ENCODE measurements around the gene ZNF362.

DNA sequence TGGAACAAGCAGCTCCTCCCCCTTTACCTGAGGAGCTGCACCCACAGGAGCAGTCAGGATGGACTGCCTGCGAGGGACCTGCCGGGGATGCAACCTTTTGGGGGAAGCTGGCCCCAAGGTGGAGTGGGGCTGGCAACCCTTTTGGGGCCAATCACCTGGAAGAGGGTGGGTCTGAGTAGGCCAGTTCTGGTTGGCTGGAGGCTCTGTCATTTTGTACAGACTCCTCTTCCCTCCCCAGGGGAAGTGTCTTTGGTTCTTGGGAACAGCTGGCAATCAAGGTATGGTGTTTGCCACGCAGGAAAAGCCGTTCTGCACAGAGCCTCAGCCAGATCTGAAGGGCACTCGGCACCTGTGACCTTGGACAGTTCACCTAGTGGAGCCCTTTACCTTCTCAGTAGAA, 64.9 kb downstream of the ZNF362 start:
- TF ChIP-seq, protein P1, sequence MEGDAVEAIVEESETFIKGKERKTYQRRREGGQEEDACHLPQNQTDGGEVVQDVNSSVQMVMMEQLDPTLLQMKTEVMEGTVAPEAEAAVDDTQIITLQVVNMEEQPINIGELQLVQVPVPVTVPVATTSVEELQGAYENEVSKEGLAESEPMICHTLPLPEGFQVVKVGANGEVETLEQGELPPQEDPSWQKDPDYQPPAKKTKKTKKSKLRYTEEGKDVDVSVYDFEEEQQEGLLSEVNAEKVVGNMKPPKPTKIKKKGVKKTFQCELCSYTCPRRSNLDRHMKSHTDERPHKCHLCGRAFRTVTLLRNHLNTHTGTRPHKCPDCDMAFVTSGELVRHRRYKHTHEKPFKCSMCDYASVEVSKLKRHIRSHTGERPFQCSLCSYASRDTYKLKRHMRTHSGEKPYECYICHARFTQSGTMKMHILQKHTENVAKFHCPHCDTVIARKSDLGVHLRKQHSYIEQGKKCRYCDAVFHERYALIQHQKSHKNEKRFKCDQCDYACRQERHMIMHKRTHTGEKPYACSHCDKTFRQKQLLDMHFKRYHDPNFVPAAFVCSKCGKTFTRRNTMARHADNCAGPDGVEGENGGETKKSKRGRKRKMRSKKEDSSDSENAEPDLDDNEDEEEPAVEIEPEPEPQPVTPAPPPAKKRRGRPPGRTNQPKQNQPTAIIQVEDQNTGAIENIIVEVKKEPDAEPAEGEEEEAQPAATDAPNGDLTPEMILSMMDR (IDR thresholded peaks at IDR 0.05): no peak
- TF ChIP-seq POLR2A (IDR thresholded peaks at IDR 0.05): no peak
